Activated CD4-positive, alpha-beta T cell treated with anti-CD3 and anti-CD28 coated beads, Interleukin-2, Interleukin-6, amounts not matched to agents 100 ng/mL and 50 ng/mL, durations not matched to agents 16 hours and 8 hours (primary cell): ENCODE results near the gene MCTP2.
"Not testable (repeated sequence)": the region's sequence is repeated elsewhere in the genome, so short reads cannot be mapped to it uniquely, and the experiment has no call there.

Experiments used
- DNase-seq: peaks from one replicate; pipeline ENCODE4 v3.0.0-alpha.2; 2020

Gene MCTP2

GRCh38 chr15:94467034-94467433 is 235.7 kb downstream of the MCTP2 start:
- no peak for DNase-seq

DNA sequence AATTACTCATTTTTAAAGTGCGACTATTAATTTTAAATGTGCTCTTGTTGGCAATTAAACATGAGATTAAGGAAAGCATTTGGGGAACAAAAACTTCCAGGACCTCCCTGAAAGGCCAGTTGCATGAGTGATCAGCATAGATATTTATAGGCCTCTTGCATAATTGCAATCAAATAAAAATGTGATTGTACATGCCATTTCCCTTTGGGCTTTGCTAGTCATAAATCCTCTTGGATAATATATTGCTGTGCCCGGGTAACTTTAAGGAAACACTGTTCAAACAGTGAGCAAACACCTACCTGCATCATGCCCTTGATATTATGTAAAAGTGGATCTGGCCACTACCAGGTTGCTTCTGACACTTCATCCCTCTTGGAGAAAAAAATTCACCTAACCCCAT is 239.1 kb downstream of the MCTP2 start:
- no peak for DNase-seq

- no peak for DNase-seq
Observed at GRCh38 chr15:94476686-94477085, 245.3 kb downstream of the MCTP2 start.

GRCh38 chr15:94477913-94478553 is 246.7 kb downstream of the MCTP2 start:
- no peak for DNase-seq

GRCh38 chr15:94478763-94479162 is 247.4 kb downstream of the MCTP2 start:
- no peak for DNase-seq

DNA sequence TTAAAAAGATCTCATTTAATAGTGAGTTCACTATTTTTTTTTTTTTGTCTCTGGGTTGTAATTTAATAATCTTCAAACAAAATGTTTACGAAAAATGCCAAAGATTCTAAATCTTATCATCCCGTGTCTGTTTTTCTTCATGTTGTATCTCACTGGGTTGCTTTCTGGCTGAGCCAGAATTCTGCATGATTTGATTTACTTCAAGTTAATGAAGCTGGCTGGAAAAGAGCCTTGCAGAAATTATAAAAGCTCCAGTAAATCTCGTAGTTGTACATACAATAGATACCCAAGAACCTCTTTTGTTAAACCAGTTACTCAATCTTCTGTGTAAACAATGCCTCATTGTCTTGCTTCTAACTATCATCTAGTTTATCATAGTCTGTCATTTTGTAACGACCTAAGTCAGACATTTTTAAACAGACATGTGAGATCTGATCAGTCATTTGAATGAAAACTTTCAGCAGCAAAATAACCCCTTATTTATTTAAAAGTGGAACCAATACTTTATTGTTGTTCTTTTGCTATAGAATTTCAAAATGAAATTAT is 249.0 kb downstream of the MCTP2 start:
- no peak for DNase-seq

- DNase-seq: no peak
Observed at GRCh38 chr15:94485148-94485719, 253.9 kb downstream of the MCTP2 start.

- no peak for DNase-seq
Observed at GRCh38 chr15:94487635-94488034, 256.3 kb downstream of the MCTP2 start.

DNA sequence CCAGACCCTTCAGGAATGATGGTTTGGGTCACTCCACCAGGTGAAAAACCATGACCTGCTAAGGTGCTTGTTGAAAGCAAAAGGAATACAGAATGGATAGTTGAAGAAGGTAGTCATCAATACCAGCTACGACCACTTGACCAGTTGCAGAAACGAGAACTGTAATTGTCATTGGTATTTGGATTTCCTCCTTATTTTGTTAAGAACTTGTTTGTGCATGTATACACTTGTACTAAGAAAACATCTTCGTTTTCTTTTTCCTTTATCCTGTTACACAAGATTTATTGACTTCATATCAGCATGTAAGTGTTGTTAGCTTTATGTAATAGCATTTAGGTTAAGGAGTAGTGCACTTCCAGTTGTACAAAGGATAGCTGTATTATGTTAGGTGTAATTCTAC is 261.8 kb downstream of the MCTP2 start:
- no peak for DNase-seq

DNA sequence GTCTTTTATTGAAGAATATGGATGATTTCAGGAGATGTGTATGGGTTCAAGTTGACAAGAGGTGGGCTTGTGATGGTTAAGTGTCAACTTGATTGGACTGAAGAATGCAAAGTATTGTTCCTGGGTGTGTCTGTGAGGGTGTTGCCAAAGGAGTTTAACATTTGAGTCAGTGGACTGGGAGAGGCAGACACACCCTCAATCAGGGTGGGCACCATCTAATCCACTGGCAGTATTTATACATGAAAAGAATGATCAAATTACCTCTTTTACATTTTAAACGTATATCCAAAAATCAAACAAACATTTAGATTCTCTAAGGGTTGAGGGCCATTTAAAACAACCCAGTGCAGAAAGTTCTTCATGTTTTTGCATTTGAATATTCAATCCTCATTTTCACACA is 262.2 kb downstream of the MCTP2 start:
- DNase-seq: not testable (repeated sequence)

DNA sequence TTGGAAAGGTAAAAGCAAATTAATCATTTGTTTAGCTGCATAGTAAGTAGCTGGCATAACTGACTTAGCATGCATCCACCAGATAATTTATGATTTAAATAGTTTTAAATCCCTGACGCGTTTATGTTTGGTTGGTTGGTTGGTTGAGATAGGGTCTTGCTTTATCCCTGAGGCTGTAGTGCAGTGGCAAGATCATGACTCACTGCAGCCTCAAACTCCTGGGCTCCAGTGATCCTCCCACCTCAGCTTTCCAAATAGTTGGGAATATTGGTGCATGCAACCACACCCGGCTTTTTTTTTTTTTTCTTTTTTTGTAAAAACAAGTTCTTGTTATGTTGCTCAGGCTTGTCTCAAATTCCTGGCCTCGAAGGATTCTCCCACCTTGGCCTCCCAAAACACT is 263.4 kb downstream of the MCTP2 start:
- no peak for DNase-seq

GRCh38 chr15:94503293-94503692 is 271.9 kb downstream of the MCTP2 start:
- no peak for DNase-seq

DNA sequence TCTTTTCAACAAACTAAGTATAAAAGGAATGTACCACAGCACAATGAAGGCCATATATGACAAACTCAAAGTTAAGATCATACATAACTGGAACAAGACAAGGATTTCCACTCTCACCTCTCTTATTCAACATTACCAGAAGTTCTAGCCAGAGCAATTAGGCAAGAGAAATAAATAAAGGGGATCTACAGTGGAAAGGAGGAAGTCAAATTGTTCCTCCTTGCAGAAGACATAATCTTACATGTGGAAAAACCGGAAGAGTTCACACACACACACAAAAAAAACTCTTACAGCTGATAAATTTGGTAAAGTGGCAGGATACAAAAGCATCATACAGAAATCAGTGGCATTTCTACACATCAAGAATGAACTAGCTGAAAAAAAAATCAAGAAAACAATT is 277.9 kb downstream of the MCTP2 start:
- DNase-seq: no peak

- no peak for DNase-seq
Observed at GRCh38 chr15:94522125-94522524, 290.8 kb downstream of the MCTP2 start.

- no peak for DNase-seq
Observed at GRCh38 chr15:94523873-94524272, 292.5 kb downstream of the MCTP2 start.

DNA sequence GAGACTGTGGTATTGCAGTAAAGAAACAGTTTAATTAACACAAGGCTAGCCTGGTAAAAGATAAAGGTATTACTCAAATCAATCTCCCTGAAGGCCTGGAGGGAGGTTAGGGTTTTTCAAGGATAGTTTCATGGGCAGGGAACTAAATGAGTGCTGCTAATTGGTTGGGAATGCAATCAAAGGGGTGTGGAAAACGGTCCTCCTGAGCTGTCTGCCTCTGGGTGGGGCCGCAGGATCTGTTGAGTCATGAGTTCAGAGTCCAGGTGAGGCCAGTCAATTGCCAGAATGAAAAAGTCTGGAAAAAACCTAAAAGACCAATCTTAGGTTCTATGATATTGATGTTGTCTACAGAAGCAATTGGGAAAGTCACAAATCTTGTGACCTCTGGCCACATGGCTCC is 293.2 kb downstream of the MCTP2 start:
- no peak for DNase-seq

DNA sequence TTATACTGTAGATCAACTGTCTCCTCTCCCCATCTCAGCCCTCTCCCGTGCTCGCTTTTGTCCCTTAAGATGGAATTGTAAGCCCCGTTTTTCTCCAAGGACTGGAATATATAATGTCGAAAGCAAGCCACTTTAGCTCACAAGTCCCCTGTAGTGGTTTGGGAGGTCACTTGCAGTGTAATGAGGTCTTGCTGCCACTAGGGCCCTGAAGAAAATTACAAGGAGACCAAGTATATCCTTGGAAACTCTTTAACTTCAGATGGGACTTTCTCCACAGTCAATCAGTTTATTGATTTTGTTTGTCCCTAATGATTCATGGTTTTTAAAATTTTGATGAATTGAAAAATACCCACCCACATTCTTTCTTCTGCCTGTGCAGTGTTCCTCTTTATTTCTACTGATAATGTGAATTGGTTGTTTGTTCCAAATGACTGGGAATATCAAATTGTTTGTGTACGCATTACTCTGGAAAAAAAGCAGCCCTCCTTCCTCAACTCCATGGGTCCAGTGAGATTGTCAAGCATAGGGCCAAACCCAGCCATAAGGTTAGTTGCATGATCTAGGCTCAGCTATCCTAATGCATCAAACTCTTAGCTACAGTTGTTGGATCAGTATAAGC is 294.8 kb downstream of the MCTP2 start:
- DNase-seq: no peak

- DNase-seq: no peak
Observed at GRCh38 chr15:94532226-94532625, 300.9 kb downstream of the MCTP2 start.
